HG03159 (cell line): ENCODE measurements around the gene NDE1.

Experiments used
- ATAC-seq: cut with Tn5 transposase; IDR thresholded peaks from one replicate; pipeline ENCODE4 v1.9.1; 2021; ENCODE audit warnings: mild to moderate bottlenecking, moderate library complexity; ENCODE audit not compliant: unreplicated experiment

Gene NDE1

GRCh38 chr16:15732416-15732815 is 82.4 kb downstream of the NDE1 start:
- no peak for ATAC-seq

GRCh38 chr16:15735610-15736009 is 85.6 kb downstream of the NDE1 start:
- ATAC-seq, result no peak

- ATAC-seq, result no peak
Observed at GRCh38 chr16:15736529-15736928, 86.5 kb downstream of the NDE1 start.

DNA sequence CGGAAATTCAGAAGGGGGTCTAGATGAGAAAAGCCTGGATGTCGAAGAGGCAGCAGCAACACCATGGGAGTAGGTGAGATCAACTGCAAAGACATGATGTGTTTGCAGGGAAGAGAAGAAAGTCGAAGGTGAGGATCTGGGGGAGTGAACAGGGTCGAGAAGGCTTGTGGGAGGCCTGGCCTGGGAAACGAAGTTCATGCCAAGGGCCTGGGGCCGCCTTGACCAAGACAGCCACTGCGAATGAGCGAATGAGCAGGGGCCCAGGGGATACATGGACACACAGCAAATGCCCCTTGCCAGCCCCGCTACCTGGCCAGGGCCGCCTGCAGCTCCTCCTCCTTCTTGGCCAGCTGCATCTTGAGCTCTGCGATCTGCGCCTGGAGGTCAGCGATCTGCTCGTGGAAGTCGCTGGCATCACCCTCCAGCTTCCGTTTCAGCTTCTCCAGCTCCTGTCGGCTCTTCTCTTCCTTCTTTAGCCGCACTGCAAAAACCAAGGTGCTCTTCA is 87.1 kb downstream of the NDE1 start:
- no peak for ATAC-seq

DNA sequence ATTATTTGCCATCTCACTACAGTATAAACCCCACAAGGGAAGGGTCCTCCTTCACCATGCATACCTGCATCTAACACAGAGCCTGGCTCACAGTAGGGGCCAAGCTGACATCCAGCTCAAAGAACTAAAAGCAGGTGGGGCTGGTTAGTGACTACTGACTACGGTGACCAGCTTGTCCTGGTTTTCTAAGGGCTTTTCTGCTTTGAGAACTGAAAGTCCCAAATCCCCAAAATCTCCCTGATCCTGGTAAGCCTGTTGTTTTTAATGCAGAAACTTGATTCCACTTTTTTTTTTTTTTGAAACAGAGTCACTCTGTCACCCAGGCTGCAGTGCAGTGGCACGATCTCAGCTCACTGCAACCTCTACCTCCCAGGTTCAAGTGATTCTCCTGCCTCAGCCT is 89.4 kb downstream of the NDE1 start:
- ATAC-seq, result no peak

DNA sequence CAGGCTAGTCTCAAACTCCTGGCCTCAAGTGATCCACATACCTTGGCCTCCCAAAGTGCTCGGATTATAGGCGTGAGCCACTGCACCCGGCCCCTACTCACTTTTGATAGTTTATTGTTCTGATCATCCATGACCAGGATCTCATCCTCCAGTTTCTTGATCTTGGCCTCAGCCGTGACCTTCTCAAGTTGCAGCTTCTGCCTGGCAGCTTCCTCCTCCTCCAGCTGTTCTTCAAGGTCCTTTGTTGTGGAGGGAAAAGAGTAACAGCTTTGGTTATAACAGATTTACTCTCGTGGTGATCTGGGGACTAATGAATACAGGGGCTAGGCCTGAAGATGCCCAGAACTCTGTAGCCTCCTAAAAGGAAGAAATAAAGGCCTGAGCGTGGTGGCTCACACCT is 89.9 kb downstream of the NDE1 start:
- ATAC-seq, result no peak

DNA sequence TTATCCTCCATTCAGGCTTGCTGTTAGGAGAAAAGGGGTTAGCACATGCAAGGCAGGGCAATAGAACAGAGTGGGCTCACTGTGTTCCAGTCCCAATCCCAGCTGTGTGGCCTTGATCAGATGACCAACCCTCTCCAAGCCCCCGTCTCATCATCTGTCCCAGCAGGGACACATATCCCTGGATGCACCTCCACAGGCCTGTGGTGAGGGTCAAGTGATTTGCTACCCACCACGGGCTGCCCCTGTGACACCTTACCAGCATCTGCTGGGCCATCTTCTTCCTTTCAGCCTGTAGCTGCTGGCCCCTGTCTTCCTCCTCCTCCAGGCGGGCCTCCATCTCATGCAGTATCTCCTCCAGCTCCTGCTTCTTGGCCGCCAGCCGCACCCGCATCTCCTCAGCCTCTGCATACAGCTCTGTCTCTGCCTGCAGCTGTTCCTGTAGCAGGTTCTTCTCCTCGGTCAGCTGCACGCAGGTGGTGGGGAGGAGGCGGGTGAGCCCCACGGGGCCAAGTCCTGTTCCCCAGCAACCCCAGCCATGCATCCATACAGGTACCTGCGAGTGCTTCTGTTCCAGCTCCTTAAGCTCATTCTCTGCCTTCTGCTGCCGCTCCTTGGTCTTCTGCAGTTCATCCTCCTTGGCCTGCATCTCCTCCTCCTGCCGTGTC is 91.3 kb downstream of the NDE1 start:
- ATAC-seq, result no peak

DNA sequence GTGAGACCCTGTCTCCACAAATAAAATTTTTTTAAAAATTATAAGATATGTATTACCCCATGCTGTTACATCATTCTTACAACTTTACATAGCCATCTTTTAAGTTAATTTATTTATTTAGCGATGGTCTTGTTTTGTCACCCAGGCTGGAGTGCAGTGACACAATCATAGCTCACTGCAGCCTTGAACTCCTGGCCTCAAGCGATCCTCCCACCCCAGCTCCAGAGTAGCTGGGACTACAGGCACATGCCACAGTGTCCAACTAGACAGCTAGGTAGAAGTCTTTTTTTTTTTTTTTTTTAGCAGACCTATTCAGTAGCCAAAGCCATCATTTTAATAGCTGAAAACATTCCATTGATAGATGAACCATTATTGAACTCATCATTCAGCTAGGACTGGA is 92.7 kb downstream of the NDE1 start:
- ATAC-seq, result no peak

DNA sequence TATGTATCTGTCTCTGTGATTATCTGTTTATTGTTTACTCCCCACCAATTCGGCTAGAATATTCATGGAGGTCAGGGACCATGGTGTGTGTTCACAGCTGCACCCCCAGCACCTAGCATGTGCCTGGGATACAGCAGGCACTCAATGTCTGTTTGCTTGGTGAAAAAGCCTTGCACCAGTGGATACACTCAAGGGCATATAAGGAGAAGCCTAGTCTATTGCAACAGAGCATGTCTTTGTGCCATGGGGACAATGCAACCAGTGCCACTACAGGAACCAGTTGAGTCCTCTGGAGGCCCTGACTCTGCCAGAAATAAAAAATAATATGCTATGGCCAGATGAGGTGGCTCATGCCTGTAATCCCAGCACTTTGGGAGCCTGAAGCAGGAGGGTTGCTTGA is 93.6 kb downstream of the NDE1 start:
- ATAC-seq, result no peak

GRCh38 chr16:15746332-15746731 is 96.3 kb downstream of the NDE1 start:
- no peak for ATAC-seq

DNA sequence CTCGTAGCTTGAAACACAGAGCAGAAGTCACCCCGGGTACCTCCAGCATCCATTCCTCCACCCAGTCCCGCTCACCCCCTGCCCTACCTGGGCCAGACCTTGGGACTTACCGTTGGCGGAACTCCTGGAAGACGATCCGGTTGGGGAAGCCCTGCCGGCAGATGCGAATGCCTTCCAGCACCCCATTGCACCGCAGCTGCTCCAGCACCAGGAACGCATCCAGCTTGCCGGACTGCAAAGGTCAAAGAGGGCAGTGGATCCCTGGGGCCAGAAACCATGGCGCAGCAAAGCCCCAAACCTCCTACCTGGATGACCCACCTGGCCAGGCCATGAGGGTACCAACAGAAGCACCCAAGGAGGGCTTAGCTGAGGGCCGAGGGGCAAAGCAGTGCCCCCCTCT is 97.9 kb downstream of the NDE1 start:
- ATAC-seq, result no peak

- no peak for ATAC-seq
Observed at GRCh38 chr16:15748654-15749053, 98.6 kb downstream of the NDE1 start.

GRCh38 chr16:15749371-15749770 is 99.3 kb downstream of the NDE1 start:
- no peak for ATAC-seq

DNA sequence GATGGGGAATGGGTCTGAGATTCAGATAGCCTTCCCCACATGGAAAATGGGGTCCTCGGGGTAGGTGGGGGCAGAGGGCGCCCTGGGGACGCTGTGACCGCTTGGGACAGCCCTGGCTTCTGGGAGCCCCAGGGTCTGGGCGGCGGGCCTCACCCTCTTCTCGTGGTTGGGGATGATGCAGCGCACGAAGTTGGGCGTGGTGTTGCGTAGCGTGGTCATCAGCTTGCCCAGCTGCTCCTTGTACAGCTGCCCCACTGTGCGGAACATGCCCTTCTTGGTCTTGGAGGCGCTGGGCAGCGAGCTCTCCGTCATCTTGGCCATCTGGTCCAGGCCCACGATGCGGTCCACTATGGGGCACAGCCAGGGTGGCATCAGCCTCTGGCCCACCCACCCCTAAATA is 99.9 kb downstream of the NDE1 start:
- ATAC-seq, result no peak

- no peak for ATAC-seq
Observed at GRCh38 chr16:15751940-15752339, 101.9 kb downstream of the NDE1 start.

DNA sequence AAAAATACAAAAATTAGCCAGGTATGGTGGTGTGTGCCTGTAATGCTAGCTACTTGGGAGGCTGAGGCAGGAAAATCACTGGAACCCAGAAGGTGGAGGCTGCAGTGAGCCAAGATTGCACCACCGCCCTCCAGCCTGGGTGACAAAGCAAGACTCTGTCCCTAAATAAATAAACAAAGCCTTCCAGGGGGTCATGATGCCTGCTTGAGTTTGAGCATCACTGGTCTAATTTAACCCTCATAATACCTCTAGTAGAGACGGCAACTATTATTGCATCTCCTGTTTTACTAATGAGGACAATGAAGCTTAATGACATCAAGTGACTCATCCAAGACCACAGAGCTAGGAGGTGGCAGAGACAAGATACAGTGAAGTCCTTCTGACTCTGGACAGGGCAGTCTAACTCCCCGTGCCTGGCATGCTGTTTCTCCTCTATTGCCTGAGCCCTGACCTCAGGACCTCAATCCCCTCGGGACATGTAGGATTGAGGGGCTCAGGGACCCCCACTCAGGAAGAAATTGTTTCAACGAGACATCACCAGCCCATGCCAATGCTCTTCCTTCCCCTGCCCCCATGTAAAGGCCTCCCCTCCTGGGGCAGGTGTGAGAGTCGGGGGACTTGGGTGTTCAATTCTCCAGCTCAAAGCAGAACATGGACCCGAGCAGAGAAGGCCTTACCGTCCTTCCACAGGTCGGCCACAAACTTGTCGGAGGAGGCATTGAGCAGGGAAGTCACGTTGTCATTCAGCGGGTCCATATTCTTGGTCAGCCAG is 102.9 kb downstream of the NDE1 start:
- no peak for ATAC-seq

DNA sequence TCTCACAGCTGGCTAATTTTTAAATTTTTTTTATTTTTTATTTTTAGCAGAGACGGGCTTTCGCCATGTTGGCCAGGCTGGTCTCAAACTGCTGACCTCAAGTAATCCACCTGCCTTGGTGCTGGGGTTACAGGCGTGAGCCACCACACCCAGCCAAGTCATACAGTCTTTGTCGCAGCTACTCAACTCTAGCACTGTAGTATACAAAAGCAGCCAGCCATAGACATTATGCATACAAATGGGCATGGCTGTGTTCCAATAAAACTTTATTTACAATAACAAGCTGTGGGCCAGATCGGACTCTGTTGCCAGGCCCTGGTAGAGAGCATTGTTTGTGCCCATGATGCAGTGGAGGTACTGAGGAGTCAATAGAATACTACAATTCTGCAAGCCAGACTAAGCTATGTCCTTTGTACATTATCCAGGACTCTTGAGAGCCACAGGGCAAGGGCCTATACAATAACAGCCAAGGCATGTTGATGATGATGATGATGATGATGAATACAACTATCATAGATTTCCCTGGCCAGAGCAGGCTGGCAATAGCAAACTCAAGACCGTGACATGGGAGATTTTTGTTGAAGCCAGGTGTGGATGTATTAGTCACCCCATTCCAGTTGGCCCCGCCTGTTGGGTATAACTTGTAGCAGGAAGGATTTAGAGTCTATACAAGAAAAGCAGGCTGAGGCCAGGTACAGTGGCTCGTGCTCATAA is 104.9 kb downstream of the NDE1 start:
- no peak for ATAC-seq

- no peak for ATAC-seq
Observed at GRCh38 chr16:15757077-15757386, 107.0 kb downstream of the NDE1 start.

GRCh38 chr16:15757630-15758251 is 107.7 kb downstream of the NDE1 start:
- no peak for ATAC-seq

DNA sequence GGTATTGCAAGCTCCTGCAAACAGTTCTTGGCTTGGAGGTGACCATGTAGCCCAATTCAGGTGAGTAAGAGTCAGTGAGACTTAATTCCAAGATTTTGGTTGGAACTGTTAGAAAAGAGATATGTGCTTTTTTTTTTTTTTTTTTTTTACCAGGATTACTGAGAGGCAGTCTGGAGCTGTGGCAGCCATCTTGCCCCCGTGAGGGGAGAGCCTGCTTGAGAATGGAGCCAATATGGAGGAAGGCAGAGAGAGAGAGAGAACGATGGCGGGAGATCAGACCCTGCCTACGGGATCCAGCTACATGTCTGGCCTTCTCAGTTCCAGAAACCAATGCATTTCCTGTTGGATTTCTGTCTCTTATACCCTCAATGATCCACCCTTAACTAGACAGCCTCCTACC is 109.0 kb downstream of the NDE1 start:
- ATAC-seq, result no peak

DNA sequence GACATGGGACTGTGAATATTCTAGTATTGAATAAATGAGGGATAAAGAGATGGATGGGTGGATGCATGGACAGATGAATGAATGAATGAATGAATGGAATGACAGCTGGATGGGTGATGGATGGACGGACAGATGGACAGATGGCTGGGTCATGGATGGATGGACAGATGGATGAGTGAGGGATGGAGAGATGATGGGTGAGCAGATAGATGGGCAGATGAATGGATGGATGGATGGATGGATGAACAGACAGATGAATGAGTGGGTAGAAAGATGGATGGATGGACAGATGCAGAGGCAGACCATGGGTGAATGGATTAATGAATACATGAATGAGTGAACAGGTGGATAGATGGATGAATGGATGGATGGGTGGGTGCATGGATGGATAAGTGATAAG is 110.1 kb downstream of the NDE1 start:
- no peak for ATAC-seq

DNA sequence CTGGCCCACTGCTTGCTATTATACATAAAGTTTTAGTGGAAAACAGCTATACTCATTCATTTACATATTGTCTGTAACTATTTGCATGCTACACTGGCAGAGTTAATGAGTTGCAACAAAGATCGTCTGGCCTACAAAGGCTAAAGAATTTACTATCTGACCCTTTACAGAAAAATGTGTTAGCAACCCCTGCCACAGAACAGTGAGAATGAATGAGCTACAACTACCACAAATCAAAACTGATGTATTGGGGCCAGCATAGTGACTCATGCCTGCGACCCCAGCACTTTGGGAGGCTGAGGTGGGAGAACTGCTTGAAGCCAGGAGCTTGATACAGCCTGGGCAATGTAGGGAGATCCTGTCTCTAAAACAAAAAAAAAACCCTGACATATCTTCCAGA is 114.1 kb downstream of the NDE1 start:
- ATAC-seq, result no peak
